ENCODE measurements around the gene HYAL2. TPM values are rescaled to one million over a fixed set of nuclear protein-coding genes. Genes with fewer than 3 reads are reported as not detected.
A peak's percentile ranks its signal among the peaks of the same experiment; 100 is the strongest.

Gene HYAL2
- total RNA-seq, 1 donor, result 4.2 TPM

- Histone ChIP-seq H3K9me3 (ENCODE audit: low read depth, low read length) (no peaks in the 10 kb centered on the region), H3K4me3 (ENCODE audit: low read length) (peak within 1 kb of the TSS; percentile 68), H3K4me1 (ENCODE audit: insufficient read depth, low read length) (peaks cover 80% of the 10 kb centered on the region), H3K27me3 (ENCODE audit: insufficient read depth, low read length) (no peaks in the 10 kb centered on the region)
These were observed 18.1 kb upstream of the HYAL2 start, which contains the start of gene RASSF1 for GRCh38 chr3:50340448-50341329. TSS of gene RASSF1 (minus strand) at chr3:50340836. CDS start at chr3:50340805, 31 bp downstream.

GRCh38 chr3:50340147-50340447 is 17.6 kb upstream of the HYAL2 start:
- H3K27me3 ChIP-seq (ENCODE audit: insufficient read depth, low read length), result no peaks in the 10 kb centered on the region
- peaks cover 80% of the 10 kb centered on the region for H3K4me1 ChIP-seq (ENCODE audit: insufficient read depth, low read length)
- H3K4me3 ChIP-seq (ENCODE audit: low read length), result peak overlapping the region; percentile 68
- H3K9me3 ChIP-seq (ENCODE audit: low read depth, low read length), result no peaks in the 10 kb centered on the region

GRCh38 chr3:50339485-50340146 is 17.1 kb upstream of the HYAL2 start:
- H3K27me3 ChIP-seq (ENCODE audit: insufficient read depth, low read length), result no peaks in the 10 kb centered on the region
- peak overlapping the region; percentile 68 for H3K4me3 ChIP-seq (ENCODE audit: low read length)
- H3K4me1 ChIP-seq (ENCODE audit: insufficient read depth, low read length), result peaks cover 82% of the 10 kb centered on the region
- no peaks in the 10 kb centered on the region for H3K9me3 ChIP-seq (ENCODE audit: low read depth, low read length)

GRCh38 chr3:50338965-50339364 is 16.4 kb upstream of the HYAL2 start:
- H3K9me3 ChIP-seq (ENCODE audit: low read depth, low read length), result no peaks in the 10 kb centered on the region
- H3K4me3 ChIP-seq (ENCODE audit: low read length), result peak overlapping the region; percentile 68
- peaks cover 88% of the 10 kb centered on the region for H3K4me1 ChIP-seq (ENCODE audit: insufficient read depth, low read length)
- no peaks in the 10 kb centered on the region for H3K27me3 ChIP-seq (ENCODE audit: insufficient read depth, low read length)

GRCh38 chr3:50337175-50337861 is 14.8 kb upstream of the HYAL2 start:
- peaks cover 86% of the 10 kb centered on the region for H3K4me1 ChIP-seq (ENCODE audit: insufficient read depth, low read length)
- H3K4me3 ChIP-seq (ENCODE audit: low read length), result peak overlapping the region; percentile 68
- no peaks in the 10 kb centered on the region for H3K9me3 ChIP-seq (ENCODE audit: low read depth, low read length)
- no peaks in the 10 kb centered on the region for H3K27me3 ChIP-seq (ENCODE audit: insufficient read depth, low read length)

GRCh38 chr3:50336452-50337174 is 14.1 kb upstream of the HYAL2 start:
- Histone ChIP-seq H3K4me3 (ENCODE audit: low read length) (peak overlapping the region; percentile 68), H3K4me1 (ENCODE audit: insufficient read depth, low read length) (peaks cover 79% of the 10 kb centered on the region), H3K9me3 (ENCODE audit: low read depth, low read length) (no peaks in the 10 kb centered on the region), H3K27me3 (ENCODE audit: insufficient read depth, low read length) (no peaks in the 10 kb centered on the region)

GRCh38 chr3:50334339-50335075 is 12.0 kb upstream of the HYAL2 start:
- Histone ChIP-seq H3K4me1 (ENCODE audit: insufficient read depth, low read length) (peaks cover 58% of the 10 kb centered on the region), H3K9me3 (ENCODE audit: low read depth, low read length) (no peaks in the 10 kb centered on the region), H3K27me3 (ENCODE audit: insufficient read depth, low read length) (no peaks in the 10 kb centered on the region), H3K4me3 (ENCODE audit: low read length) (no peak overlapping the region)

GRCh38 chr3:50333744-50334328 is 11.3 kb upstream of the HYAL2 start:
- Histone ChIP-seq H3K27me3 (ENCODE audit: insufficient read depth, low read length) (no peaks in the 10 kb centered on the region), H3K4me3 (ENCODE audit: low read length) (no peak overlapping the region), H3K9me3 (ENCODE audit: low read depth, low read length) (no peaks in the 10 kb centered on the region), H3K4me1 (ENCODE audit: insufficient read depth, low read length) (peaks cover 52% of the 10 kb centered on the region)

GRCh38 chr3:50331364-50331907 is 8.9 kb upstream of the HYAL2 start:
- H3K9me3 ChIP-seq (ENCODE audit: low read depth, low read length), result no peaks in the 10 kb centered on the region
- H3K27me3 ChIP-seq (ENCODE audit: insufficient read depth, low read length), result no peaks in the 10 kb centered on the region
- H3K4me3 ChIP-seq (ENCODE audit: low read length), result no peak overlapping the region
- H3K4me1 ChIP-seq (ENCODE audit: insufficient read depth, low read length), result peaks cover 58% of the 10 kb centered on the region

GRCh38 chr3:50330330-50330729 is 7.8 kb upstream of the HYAL2 start:
- Histone ChIP-seq H3K4me1 (ENCODE audit: insufficient read depth, low read length) (peaks cover 58% of the 10 kb centered on the region), H3K9me3 (ENCODE audit: low read depth, low read length) (no peaks in the 10 kb centered on the region), H3K4me3 (ENCODE audit: low read length) (no peak overlapping the region), H3K27me3 (ENCODE audit: insufficient read depth, low read length) (no peaks in the 10 kb centered on the region)

- H3K27me3 ChIP-seq (ENCODE audit: insufficient read depth, low read length), result no peaks in the 10 kb centered on the region
- peak within 1 kb of the TSS; percentile 78 for H3K4me3 ChIP-seq (ENCODE audit: low read length)
- no peaks in the 10 kb centered on the region for H3K9me3 ChIP-seq (ENCODE audit: low read depth, low read length)
- H3K4me1 ChIP-seq (ENCODE audit: insufficient read depth, low read length), result peaks cover 57% of the 10 kb centered on the region
These were observed 5.6 kb upstream of the HYAL2 start, which contains the start of gene TUSC2 for GRCh38 chr3:50327943-50328691. TSS of gene TUSC2 (minus strand) at chr3:50328223. CDS start at chr3:50328099, 124 bp downstream.

- Histone ChIP-seq H3K4me3 (ENCODE audit: low read length) (peak overlapping the region; percentile 78), H3K4me1 (ENCODE audit: insufficient read depth, low read length) (peaks cover 64% of the 10 kb centered on the region), H3K9me3 (ENCODE audit: low read depth, low read length) (no peaks in the 10 kb centered on the region), H3K27me3 (ENCODE audit: insufficient read depth, low read length) (no peaks in the 10 kb centered on the region)
These were observed 4.6 kb upstream of the HYAL2 start for GRCh38 chr3:50327129-50327528.

GRCh38 chr3:50326182-50326541 is 3.6 kb upstream of the HYAL2 start:
- Histone ChIP-seq H3K4me1 (ENCODE audit: insufficient read depth, low read length) (peaks cover 69% of the 10 kb centered on the region), H3K27me3 (ENCODE audit: insufficient read depth, low read length) (no peaks in the 10 kb centered on the region), H3K4me3 (ENCODE audit: low read length) (no peak overlapping the region), H3K9me3 (ENCODE audit: low read depth, low read length) (no peaks in the 10 kb centered on the region)
